IPS-NIHi7 (cell line): ENCODE measurements around the gene DUSP9.

Experiments used
- DNase-seq: peaks from one replicate; pipeline ENCODE4 v3.0.0; 2012; ENCODE audit warnings: mixed read lengths; ENCODE audit errors: extremely low spot score

DUSP9 gene

DNA sequence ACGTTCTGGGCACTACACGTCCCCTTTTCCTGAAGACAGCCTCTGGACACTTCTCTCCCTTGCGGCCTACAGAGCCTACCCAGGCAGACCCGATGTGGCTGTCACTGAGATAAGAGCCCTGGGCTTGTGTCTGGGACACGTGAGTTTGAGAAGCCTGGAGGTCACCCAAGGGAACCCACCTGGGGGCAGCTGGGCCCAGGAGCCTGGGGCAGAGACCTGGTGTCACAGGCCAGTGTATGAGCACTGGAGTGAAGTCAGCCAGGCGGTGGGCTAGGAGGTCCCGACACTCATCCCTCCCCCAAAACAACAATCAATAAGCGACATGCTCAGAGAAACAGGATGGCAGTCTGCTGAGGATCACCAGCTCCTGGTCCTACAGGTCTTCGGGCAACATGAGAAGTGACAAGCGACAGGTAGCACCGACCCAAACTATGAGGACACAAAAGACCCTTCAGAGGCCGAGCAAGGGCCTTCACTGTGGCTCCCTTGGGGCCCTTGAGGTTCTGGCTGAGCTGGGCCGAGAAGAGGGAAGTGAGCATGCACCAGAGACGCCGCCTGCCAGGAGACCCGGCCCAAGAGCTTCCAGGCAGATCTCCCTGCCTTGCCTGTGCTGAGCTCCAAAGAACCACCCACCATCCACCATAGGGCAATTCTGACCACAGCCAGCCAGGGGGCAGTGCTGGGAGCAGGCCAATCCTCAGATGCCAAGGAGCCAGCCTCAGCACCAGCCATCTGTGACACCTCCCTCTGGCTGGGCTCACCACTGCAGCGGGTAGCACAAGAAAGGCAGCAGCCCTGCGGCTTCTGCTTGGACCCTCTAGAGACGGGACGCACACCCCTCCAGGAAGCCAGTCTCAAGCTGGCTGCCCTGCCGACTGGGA, 11.0 kb upstream of the DUSP9 start:
- DNase-seq: peak; percentile 73

DNA sequence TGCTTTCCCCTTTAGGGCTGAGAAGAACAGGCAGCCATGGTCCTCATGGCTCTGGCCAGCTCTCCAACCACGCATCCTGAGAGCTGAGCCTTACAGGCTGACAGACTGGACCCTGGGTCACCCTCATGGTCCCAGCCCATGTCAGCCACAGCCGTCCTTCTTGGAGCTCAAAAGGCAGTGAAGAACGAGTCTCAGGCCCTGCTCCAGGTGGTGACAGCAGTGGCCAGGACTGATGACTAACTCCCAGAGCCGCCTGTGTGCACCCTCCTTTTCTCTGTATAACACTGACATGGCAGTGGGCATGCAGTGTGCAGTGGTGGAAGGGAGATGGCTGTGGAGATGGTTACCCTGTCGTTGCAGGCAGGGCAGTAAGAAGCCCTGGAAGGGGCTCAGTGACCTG, 10.3 kb upstream of the DUSP9 start:
- DNase-seq: no peak

DNA sequence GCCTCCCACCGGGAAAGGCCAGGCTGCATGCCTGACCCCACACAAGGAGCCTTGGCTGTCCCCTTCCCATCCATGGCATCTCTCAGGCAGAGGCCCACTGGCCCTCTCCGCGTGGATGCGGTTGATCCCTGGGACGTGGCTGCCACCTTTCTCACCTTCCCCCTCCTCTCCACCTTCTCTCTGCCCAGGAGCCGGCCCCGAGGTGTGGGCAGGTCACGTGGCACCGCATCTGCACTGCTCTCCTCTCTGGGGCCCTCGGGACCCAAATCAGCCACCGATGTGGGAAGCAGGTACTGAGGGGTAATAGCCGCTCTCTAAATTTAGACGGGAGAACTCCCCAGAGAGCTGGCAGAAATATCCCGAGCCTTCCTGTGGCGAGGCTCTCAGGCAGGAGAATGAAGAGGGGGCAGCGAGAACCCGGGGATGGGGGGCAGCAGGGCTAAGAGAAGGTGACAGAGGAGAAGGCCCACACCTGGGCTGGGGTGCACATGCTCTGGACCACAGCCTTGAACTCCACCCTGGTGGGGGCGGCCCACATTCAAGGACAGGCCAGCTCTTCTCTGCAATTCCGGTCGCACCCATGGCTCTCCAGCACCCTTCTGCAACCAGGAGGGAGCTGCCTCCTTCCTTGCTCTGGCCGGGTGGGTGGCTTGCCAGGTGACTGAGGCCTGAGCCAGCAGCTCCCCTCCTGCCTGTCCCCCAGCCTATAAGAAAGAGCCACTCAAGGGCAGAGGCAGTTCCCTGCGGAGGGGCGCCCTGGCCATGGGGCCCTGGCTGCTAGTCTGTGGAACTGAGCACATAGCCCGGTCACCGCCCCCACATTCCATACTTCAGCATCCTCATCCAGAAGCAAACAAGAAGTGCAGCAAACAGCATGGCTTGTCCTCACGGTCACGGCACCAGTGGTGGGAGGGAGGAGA, 9.6 kb upstream of the DUSP9 start:
- no peak for DNase-seq

DNA sequence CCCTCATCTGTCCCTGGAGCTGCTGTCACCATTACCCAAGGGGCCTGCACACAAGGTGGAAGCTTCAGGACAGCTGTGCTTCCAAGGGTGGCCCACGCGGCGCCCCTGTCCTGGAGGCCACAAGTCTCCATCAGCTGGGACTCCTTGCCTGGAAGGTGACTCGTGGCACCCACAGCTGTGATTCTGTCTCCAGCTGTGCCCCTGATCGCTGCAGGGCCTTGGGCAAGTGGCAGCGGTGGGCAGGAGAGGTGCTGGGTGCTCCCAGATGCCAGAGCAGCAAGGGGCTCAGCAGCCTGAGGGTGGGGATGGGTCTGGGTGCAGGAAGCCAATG, 9.0 kb upstream of the DUSP9 start:
- no peak for DNase-seq

DNA sequence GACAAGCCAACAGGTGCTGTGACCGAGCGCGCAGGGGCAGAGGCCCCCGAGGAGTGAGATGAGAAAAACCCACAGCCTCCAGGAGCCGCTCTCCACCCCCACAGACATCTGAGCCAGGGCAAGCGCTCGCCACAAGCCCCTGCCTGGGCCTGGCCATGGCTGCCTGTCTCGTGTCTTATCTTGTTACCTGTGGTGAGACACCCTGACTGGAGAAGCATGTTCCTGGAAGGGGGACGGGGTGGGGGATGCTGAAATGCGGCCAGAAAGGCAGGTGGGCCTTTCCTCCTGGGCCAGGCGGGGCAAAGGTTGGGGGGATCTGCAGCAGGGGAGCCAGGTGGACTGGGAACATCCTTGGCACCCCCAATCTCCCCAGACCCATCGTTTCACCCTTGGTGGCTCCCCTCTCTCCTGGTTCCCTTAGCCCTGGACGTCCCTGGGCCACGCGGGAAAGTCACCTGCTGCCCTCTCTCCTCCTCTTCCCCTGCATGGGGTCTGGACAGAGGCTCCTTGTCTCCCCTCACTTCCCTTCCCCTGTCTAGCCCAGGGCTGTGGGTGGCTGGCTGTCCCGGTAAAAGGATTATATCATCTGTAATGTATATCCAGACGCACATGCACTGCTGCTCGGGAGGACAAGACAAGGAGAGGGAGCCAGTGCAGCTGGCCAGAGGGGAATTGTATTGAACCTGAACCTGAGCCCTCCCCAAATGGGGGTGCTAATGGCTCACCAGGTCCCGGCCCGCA, 8.4 kb upstream of the DUSP9 start:
- DNase-seq: no peak

DNA sequence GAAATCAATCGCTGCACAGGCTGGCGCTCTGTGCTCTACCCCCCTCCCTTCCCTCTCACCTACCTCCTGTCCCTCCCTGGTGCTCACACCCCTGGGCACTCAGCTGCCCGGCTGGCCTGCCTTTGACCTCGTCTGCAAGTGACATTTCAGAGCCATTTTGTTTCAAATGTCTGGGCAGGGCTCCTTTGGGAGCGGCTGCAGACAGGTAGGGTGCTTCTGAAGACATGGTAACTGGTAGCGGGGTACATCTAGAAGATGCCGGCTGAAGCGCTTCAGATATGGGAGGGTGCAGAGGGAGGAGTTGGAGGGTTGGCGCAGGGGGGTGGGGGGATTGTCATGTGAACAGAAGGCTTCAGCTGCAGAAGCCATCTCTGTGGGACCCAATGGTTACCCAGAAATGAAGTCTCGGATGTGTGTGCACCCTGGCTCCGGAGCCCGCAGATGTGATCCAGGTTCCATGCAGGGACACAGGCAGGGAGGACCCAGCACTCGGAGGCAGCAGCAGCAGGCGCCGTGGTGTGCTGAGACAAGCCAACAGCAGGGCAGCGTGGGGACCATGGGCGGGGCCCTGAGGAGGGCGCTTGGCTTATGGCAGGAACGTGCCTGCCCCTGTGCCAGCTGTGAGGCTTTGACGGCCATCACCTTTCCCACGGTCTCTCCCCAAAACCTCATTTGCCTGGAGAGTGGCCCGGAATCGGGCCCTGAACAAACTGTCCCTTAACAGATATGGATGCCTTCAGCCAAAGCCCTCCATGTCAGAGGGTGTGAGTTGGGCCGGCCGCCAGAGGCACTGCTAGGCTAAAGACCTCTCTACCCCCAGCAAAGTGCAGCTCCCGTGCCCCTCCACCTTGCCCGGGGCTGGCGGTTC, 7.6 kb upstream of the DUSP9 start:
- no peak for DNase-seq

DNA sequence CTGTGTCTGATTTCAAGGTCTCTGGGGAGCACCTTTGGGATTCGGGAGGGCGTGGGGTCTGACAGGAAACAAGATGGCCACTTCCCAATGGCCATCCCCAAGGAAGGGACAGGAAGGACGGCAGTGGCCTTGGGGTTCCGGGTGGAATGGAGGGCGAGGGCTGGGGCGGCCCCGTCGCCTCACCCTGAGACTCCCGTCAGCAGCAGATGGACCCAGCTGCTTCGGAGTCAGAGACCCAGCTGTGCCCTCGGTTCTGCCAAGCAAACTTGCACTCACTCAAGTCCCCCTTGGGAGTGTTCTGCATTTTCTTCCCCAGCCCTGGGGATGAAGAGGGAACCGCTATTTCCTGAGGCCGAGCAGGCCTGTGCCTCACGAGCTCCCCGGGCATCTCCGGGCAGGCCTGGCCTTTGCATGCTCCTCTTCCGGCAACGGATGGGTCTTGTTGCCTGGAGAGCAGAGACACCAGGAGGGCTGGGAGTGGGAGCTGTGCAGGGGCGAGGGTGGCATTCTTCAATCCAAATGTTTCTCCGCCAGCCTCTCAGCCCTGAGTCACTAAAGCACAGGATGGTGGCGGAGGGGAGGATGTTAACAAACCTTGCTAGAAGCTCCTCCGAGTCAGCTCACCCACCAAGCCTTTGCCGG, 6.8 kb upstream of the DUSP9 start:
- no peak for DNase-seq

DNA sequence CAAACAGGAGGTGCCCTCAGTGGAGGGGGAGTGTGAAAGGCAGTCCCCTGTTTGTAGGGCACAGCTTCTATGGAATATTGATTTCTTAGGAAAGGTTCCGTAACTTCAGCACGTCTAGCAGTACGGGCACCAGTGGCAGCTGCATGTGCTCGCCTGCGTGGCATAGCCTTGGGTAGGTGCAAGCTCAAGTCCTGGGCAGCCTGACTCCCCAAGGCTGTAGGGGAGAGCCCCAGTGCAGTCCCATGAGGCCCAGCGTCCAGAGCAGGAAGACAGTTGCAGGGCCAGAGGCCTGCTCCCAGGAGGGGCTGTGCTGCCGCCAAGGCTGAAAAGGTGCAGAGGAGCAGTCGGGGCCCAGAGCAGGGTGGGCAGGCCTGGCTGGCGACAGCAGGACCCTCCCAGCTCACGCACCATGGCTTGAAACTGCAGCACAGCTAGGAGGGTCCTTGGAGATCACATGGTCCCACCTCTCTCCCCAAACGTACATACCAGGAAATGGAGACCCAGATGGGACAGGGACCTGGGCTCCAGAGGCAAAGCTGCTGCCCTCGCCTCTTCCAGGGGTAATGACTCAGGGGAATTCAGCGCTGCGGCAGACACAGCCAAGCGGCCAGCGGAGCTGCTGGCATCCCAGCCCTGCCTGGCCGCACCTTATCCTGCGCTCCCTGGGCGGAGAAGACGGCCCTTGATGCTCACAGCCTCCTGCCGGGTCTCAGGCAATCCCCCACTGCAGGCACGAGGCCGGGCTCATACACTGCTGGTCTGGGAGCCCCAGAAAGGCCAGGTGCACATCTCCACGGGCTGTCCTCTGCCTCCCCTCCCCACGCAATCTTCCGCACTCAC, 6.0 kb upstream of the DUSP9 start:
- no peak for DNase-seq

DNA sequence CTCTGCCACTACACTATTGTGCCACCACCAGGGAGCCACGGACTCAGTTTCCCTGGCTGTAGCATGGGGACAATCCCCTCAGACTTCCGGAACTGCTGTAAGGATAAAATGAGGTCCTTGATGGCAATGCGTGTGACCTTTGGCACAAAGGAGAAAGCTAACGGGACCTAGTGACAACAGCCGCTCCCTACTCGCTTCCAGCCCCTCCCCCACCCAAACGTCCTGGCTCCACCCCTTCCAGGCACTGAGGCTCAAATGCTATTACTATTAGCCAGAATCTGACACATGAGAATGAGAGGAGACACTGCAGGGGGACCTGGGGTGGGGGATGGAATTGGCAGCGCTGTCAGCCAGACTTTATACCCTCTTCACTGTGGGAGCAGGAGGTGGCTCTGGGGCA, 5.4 kb upstream of the DUSP9 start:
- DNase-seq: no peak

DNA sequence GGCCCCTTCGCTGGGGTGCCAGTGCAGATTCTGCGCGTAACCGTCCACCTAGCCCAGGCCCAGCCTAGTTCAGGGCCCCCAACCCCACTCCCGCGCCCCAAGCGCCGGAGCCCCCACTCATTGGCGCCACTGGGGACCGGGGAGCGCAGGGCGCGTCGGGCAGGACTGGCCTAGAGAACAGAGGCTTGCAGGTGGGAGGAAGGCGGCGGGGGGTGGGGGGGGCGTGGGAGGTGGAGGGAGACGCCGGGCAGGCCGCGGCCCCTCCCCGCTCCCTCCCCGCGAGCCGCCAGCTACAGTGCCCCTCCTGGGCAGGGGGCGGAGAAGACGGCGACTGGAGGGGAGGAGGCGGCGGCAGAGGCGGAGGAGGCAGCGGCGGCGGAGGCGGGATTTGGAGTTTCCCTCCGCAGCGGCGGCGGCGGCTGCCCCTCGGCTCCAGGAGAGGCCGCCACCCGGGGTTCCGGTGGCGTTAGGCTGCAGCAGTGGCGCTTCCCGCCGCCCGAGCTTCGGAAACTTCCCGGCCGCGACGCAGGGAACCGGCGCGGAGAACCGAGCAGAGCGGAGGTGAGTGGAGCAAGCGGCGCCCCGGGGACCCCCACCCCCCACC, 4.8 kb upstream of the DUSP9 start:
- DNase-seq: peak; percentile 41

- DNase-seq: no peak
Measured at GRCh38 chrX:153642655-153643430, 4.2 kb upstream of the DUSP9 start.

- DNase-seq: peak; percentile 43
Measured at GRCh38 chrX:153643431-153644351, 3.3 kb upstream of the DUSP9 start.

DNA sequence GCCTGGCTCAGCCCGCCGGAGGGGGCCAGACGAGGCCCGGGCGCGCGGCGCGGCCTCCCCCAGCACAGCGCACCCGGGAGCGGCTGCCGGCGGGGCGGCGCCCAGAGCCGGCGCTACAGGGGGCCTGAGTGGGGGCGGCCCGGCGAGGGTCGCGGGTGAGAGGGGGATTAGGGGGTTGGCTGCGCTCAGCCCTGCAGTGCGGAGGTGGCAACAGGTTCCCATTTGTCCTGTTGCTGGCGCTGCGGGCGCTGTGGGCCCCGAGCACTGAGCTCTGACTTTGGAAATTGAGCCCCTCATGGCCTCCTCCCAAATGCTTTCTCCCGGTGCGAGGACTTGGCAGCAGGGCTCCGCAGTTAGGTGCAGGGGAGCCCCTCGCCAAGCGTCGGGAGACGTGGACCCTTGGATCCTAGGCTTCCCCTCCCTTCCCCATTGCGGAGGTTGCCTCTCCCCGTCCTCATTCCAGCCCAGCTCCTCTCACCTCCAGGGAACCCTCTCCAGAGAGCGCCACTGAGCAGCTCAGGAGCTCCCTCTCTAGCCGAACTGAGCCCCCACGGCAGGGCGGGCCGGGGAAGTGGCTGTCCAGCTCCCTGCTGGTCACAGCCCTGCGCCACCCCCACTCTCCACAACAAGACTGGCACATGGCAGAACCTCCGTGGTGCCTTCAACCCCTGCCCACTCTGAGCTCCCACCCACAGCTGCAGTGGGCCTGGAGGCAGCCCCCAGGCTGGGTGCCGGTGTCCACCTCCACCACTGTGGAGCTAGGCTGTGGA, 2.5 kb upstream of the DUSP9 start:
- DNase-seq: no peak

GRCh38 chrX:153645151-153645550, 1.9 kb upstream of the DUSP9 start:
- DNase-seq: no peak

- DNase-seq: no peak
Measured at GRCh38 chrX:153645921-153646488, 998 bp upstream of the DUSP9 start.
